IPS-15b (cell line): Measurements from ENCODE around the gene NELL1.
"Not testable (repeated sequence)": the region's sequence is repeated elsewhere in the genome, so short reads cannot be mapped to it uniquely, and the experiment has no call there.

Source experiments
- H3K27me3 ChIP-seq: one replicate; pipeline ENCODE4 v1.6.1; 2013; ENCODE audit warnings: low read length; ENCODE audit not compliant: control insufficient read depth, insufficient read depth
- H3K36me3 ChIP-seq: one replicate; pipeline ENCODE4 v1.6.1; 2013; ENCODE audit warnings: low read length; ENCODE audit not compliant: control insufficient read depth, insufficient read depth
- H3K4me1 ChIP-seq: one replicate; pipeline ENCODE4 v1.6.1; 2013; ENCODE audit warnings: mild to moderate bottlenecking, low read length; ENCODE audit not compliant: control insufficient read depth, insufficient read depth
- H3K4me3 ChIP-seq: one replicate; pipeline ENCODE4 v1.5.1; 2013; ENCODE audit warnings: low read depth, low read length
- H3K9ac ChIP-seq: one replicate; pipeline ENCODE4 v1.6.1; 2013; ENCODE audit warnings: low read depth, mild to moderate bottlenecking, low read length
- H3K9me3 ChIP-seq: one replicate; pipeline ENCODE4 v1.6.1; 2013; ENCODE audit warnings: mild to moderate bottlenecking, low read length; ENCODE audit not compliant: control insufficient read depth, insufficient read depth

The NELL1 gene

DNA sequence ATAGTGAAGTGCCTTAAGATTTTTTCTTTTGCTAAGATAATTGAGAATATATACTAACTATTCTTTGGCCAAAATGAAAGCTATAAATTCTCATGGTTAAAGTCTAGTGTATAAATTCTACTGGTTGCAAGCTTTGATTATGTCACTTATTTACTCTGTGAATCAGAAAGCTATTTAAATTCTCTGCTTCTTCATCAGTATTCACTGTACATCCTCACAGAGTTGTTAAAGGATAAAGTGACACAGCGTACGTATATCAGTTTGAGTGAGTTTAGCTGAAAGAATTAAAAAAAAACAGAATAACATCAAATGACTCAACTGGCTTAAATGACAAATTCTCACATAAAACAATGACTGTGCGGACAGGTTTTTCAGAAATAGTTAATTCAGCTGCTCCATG is 453.1 kb downstream of the NELL1 start:
- Histone ChIP-seq H3K9ac (no peak overlapping the region), H3K4me1 (no peaks in the 10 kb centered on the region), H3K27me3 (no peaks in the 10 kb centered on the region), H3K36me3 (no peaks in the 10 kb centered on the region), H3K9me3 (no peaks in the 10 kb centered on the region), H3K4me3 (no peak overlapping the region)

- no peaks in the 10 kb centered on the region for H3K4me1 ChIP-seq
- H3K36me3 ChIP-seq: no peaks in the 10 kb centered on the region
- no peak overlapping the region for H3K9ac ChIP-seq
- no peaks in the 10 kb centered on the region for H3K27me3 ChIP-seq
- no peak overlapping the region for H3K4me3 ChIP-seq
- H3K9me3 ChIP-seq: no peaks in the 10 kb centered on the region
Measured at GRCh38 chr11:21132146-21132720, 462.8 kb downstream of the NELL1 start.

- no peaks in the 10 kb centered on the region for H3K36me3 ChIP-seq
Measured at GRCh38 chr11:21133244-21133643, 463.9 kb downstream of the NELL1 start.

DNA sequence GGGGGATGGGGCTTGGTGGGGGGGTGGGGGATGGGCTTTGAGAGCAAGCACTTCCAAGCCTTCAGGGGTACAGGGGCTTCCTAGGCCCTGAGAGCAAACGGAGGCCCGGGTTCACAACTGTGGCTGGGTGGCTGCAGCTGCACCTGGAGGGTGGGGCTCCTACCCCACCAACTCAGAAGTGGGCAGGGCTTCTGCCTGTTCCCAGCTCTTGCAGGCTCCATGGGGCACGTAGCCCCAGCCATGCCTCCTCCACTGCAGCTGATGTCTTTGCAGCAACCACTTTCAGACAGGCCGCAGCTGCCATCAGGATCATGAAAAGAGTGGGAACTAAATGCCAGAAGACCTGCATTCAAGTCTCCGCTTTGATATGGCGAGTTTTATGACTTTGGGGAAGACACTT is 464.3 kb downstream of the NELL1 start:
- no peaks in the 10 kb centered on the region for H3K9me3 ChIP-seq
- H3K4me3 ChIP-seq: no peak overlapping the region
- no peaks in the 10 kb centered on the region for H3K27me3 ChIP-seq
- H3K36me3 ChIP-seq: no peaks in the 10 kb centered on the region
- H3K9ac ChIP-seq: no peak overlapping the region
- no peaks in the 10 kb centered on the region for H3K4me1 ChIP-seq

More at GRCh38 chr11:21133244-21133643, 463.9 kb downstream of the NELL1 start:
- Histone ChIP-seq H3K4me1 (no peaks in the 10 kb centered on the region), H3K27me3 (no peaks in the 10 kb centered on the region), H3K9ac (no peak overlapping the region), H3K4me3 (no peak overlapping the region), H3K9me3 (no peaks in the 10 kb centered on the region)

GRCh38 chr11:21137803-21138202 is 468.4 kb downstream of the NELL1 start:
- Histone ChIP-seq H3K27me3 (no peaks in the 10 kb centered on the region), H3K4me1 (no peaks in the 10 kb centered on the region), H3K36me3 (no peaks in the 10 kb centered on the region), H3K4me3 (no peak overlapping the region), H3K9ac (no peak overlapping the region), H3K9me3 (no peaks in the 10 kb centered on the region)

GRCh38 chr11:21141557-21141956 is 472.2 kb downstream of the NELL1 start:
- H3K4me3 ChIP-seq, H3K36me3 ChIP-seq, H3K9ac ChIP-seq, H3K4me1 ChIP-seq, H3K9me3 ChIP-seq, H3K27me3 ChIP-seq: not testable (repeated sequence)

GRCh38 chr11:21142007-21142406 is 472.6 kb downstream of the NELL1 start:
- no peaks in the 10 kb centered on the region for H3K36me3 ChIP-seq
- H3K4me1 ChIP-seq: peaks cover 4% of the 10 kb centered on the region
- no peak overlapping the region for H3K9ac ChIP-seq
- no peaks in the 10 kb centered on the region for H3K27me3 ChIP-seq
- no peaks in the 10 kb centered on the region for H3K9me3 ChIP-seq
- H3K4me3 ChIP-seq: no peak overlapping the region

- H3K9me3 ChIP-seq: no peaks in the 10 kb centered on the region
- H3K4me1 ChIP-seq: peaks cover 4% of the 10 kb centered on the region
- no peaks in the 10 kb centered on the region for H3K36me3 ChIP-seq
- H3K27me3 ChIP-seq: no peaks in the 10 kb centered on the region
- H3K4me3 ChIP-seq: no peak overlapping the region
- no peak overlapping the region for H3K9ac ChIP-seq
Measured at GRCh38 chr11:21144531-21144930, 475.1 kb downstream of the NELL1 start.

DNA sequence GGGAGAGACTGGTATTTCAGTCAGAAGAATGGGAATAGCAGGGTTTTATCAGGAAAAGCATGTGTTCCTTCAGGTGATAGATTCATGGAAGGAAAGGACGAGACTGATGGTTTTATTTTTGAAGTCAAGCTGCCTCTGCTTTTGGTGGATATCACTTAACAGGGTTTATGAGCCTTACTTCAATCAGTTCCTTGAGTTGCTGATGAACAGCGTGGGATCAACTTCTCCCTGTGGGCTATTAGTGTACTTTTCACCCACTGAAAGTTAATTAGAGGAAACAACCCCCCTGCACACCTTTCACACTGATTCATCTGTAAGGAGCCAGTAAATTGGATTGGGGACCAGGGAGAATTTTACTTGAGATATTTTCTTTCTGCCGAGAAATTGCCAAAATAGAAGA is 479.0 kb downstream of the NELL1 start:
- no peaks in the 10 kb centered on the region for H3K36me3 ChIP-seq
- no peak overlapping the region for H3K9ac ChIP-seq
- no peak overlapping the region for H3K4me3 ChIP-seq
- no peaks in the 10 kb centered on the region for H3K27me3 ChIP-seq
- peaks cover 4% of the 10 kb centered on the region for H3K4me1 ChIP-seq
- no peaks in the 10 kb centered on the region for H3K9me3 ChIP-seq

DNA sequence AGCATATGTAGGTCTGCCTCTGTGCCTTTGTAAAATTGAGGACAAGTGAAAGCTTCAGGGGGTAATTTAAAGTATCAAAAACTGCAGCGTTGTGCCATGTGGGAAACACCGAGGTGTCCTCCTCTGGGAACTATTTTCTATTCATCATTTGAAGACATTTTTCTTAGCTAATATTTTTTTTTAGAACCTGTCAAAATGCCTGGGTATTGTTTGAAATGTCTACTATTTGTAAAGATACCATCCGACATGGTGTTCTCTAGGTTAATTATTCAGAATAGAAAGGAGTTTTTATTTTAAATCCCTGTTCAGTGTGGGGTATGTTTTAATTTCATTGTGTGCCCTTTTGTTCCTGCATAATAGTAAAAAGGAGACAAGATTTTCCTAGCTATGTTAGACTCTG is 490.8 kb downstream of the NELL1 start:
- H3K4me1 ChIP-seq: no peaks in the 10 kb centered on the region
- no peaks in the 10 kb centered on the region for H3K36me3 ChIP-seq
- no peaks in the 10 kb centered on the region for H3K9me3 ChIP-seq
- H3K4me3 ChIP-seq: no peak overlapping the region
- H3K9ac ChIP-seq: no peak overlapping the region
- H3K27me3 ChIP-seq: no peaks in the 10 kb centered on the region

DNA sequence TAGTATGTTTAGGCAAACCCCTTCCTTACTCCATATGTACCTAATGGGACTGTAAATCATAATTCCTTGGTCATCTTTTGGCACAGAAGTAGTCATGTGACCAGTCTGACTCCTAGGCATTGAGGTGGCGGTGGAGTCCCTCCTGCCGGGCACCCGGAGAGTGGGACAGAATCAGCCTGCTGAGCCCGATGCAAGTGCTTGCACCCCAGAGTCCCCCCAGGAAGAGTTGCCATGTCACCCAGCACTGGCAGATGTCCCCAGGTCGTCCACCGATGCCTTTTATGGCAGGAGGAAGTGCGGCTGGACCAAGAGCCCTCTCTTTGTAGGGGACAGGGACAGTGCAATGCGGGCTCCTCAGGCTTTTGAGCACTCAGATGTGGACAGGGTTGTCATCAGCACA is 500.3 kb downstream of the NELL1 start:
- H3K4me3 ChIP-seq: no peak overlapping the region
- H3K4me1 ChIP-seq: no peaks in the 10 kb centered on the region

GRCh38 chr11:21173476-21173875 is 504.1 kb downstream of the NELL1 start:
- H3K27me3 ChIP-seq: no peaks in the 10 kb centered on the region
- no peak overlapping the region for H3K9ac ChIP-seq
- H3K4me3 ChIP-seq: no peak overlapping the region
- no peaks in the 10 kb centered on the region for H3K9me3 ChIP-seq
- H3K4me1 ChIP-seq: no peaks in the 10 kb centered on the region
- H3K36me3 ChIP-seq: no peaks in the 10 kb centered on the region

More for the DNA sequence above, 500.3 kb downstream of the NELL1 start:
- H3K9ac ChIP-seq: no peak overlapping the region
- H3K27me3 ChIP-seq: no peaks in the 10 kb centered on the region
- no peaks in the 10 kb centered on the region for H3K36me3 ChIP-seq
- H3K9me3 ChIP-seq: no peaks in the 10 kb centered on the region
